GM10248 (cell line): ENCODE results near the gene TMC2.
A peak's percentile ranks its signal among the peaks of the same experiment; 100 is the strongest.

ENCODE experiments used
- CTCF ChIA-PET: fragments of 300-600 bp; sonication (Branson Sonifier 250); formaldehyde crosslinking; extraction: SDS; loops from one replicate; lab custom pipeline; 2021; ENCODE audit warnings: antibody characterized with exemption; lab: Yijun Ruan, JAX
- POLR2A ChIA-PET: fragments of 350-650 bp; sonication (Branson Sonifier 250); formaldehyde crosslinking; extraction: SDS; loops from one replicate; lab custom pipeline; 2020; ENCODE audit warnings: antibody characterized with exemption; lab: Yijun Ruan, JAX
- DNase-seq: peaks from one replicate; pipeline ENCODE4 v3.0.0; 2012; ENCODE audit errors: extremely low spot score
- CTCF ChIP-seq: IDR thresholded peaks from 2 replicates; pipeline ENCODE4 v1.5.1; 2012; ENCODE audit warnings: mild to moderate bottlenecking, low read depth; ENCODE audit errors: extremely low read depth, missing control alignments, control extremely low read depth

Gene TMC2

GRCh38 chr20:2617099-2617714, 80.8 kb downstream of the TMC2 start:
- peak; percentile 50 for DNase-seq
- no peak for TF ChIP-seq CTCF
- ChIA-PET CTCF (no interaction called here), POLR2A (no interaction called here)

- no peak for DNase-seq
- POLR2A ChIA-PET = no interaction called here
- CTCF ChIA-PET = no interaction called here
- TF ChIP-seq CTCF = no peak
These were observed 82.4 kb downstream of the TMC2 start for GRCh38 chr20:2618815-2619214.

- ChIA-PET POLR2A (no interaction called here), CTCF (no interaction called here)
- no peak for DNase-seq
- TF ChIP-seq CTCF = no peak
These were observed 83.0 kb downstream of the TMC2 start for GRCh38 chr20:2619337-2619736.

GRCh38 chr20:2619961-2620595, 83.7 kb downstream of the TMC2 start:
- DNase-seq = no peak
- no peak for TF ChIP-seq CTCF
- CTCF ChIA-PET = interaction anchor here (1.3 kb wide), 1 partner anchor 17 kb away, joined by 3 read pairs; no protein-coding TSS in a partner anchor
- POLR2A ChIA-PET = no interaction called here

GRCh38 chr20:2624190-2624589, 87.8 kb downstream of the TMC2 start:
- ChIA-PET POLR2A (no interaction called here), CTCF (no interaction called here)
- DNase-seq = no peak
- TF ChIP-seq CTCF = no peak

- TF ChIP-seq CTCF = no peak
- DNase-seq = no peak
- ChIA-PET CTCF (no interaction called here), POLR2A (no interaction called here)
These were observed 88.7 kb downstream of the TMC2 start for GRCh38 chr20:2625062-2625461.
